HEK293 (cell line): ENCODE data around the gene NOP10.

Source experiments
- CTCF ChIA-PET: fragments of 350-600 bp; formaldehyde crosslinking; extraction: SDS; loops from one replicate; lab custom pipeline; 2021; ENCODE audit warnings: antibody characterized with exemption; lab: Yijun Ruan, JAX
- POLR2A ChIA-PET: fragments of 300-600 bp; formaldehyde crosslinking; extraction: SDS; loops from one replicate; lab custom pipeline; 2020; ENCODE audit warnings: antibody characterized with exemption, inconsistent platforms; lab: Yijun Ruan, JAX
- H3K27ac ChIP-seq: fragments of 200-500 bp; sonication (Bioruptor generic); 2 replicates; pipeline ENCODE4 v1.5.1; 2014; ENCODE audit warnings: low read depth, low read length, control low read depth, inconsistent platforms; ENCODE audit errors: extremely low read depth
- H3K36me3 ChIP-seq, 2 experiments: fragments of 200-500 bp in 1 of 2; sonication (Bioruptor generic) in 1 of 2; 1 replicate in 1 of 2; 2 replicates in 1 of 2; pipeline ENCODE4 v1.5.1; 2014 to 2017; ENCODE audit warnings: inconsistent platforms in 2 of 2, low read length in 2 of 2; ENCODE audit not compliant: control insufficient read depth in 2 of 2, insufficient read depth in 1 of 2
- H3K4me1 ChIP-seq: fragments of 200-500 bp; sonication (Bioruptor generic); 2 replicates; pipeline ENCODE4 v1.5.1; 2014; ENCODE audit warnings: mild to moderate bottlenecking, low read length, inconsistent platforms; ENCODE audit not compliant: control insufficient read depth, insufficient read depth
- H3K4me3 ChIP-seq: 2 replicates; pipeline ENCODE4 v1.5.1; 2011; ENCODE audit warnings: low read depth, mild to moderate bottlenecking, control low read depth, low read length, moderate library complexity
- H3K9me3 ChIP-seq: fragments of 200-500 bp; sonication (Bioruptor generic); 2 replicates; pipeline ENCODE4 v1.5.1; 2014; ENCODE audit warnings: low read depth, low read length, inconsistent platforms; ENCODE audit not compliant: control insufficient read depth, insufficient read depth
- FEZF1 ChIP-seq: fragments of 450-650 bp; formaldehyde crosslinking; IDR thresholded peaks from 2 replicates; pipeline ENCODE4 v1.5.1; 2016; ENCODE audit warnings: missing biosample characterization, missing genetic modification characterization
- TRIM28 ChIP-seq: IDR thresholded peaks from 2 replicates; pipeline ENCODE4 v1.6.1; 2011; ENCODE audit warnings: low read length, control low read depth, borderline replicate concordance
- WT1 ChIP-seq: fragments of 450-650 bp; formaldehyde crosslinking; IDR thresholded peaks from 2 replicates; pipeline ENCODE4 v1.5.1; 2016; ENCODE audit warnings: missing biosample characterization, missing genetic modification characterization
- YY2 ChIP-seq: fragments of 450-650 bp; formaldehyde crosslinking; IDR thresholded peaks from 2 replicates; pipeline ENCODE4 v1.5.1; 2016; ENCODE audit warnings: missing biosample characterization, missing genetic modification characterization
- ZFP69B ChIP-seq: fragments of 450-650 bp; formaldehyde crosslinking; IDR thresholded peaks from 2 replicates; pipeline ENCODE4 v1.5.1; 2016; ENCODE audit warnings: missing biosample characterization, missing genetic modification characterization
- ZNF174 ChIP-seq: fragments of 450-650 bp; formaldehyde crosslinking; IDR thresholded peaks from 2 replicates; pipeline ENCODE4 v1.5.0; 2017; ENCODE audit warnings: missing biosample characterization, mild to moderate bottlenecking, missing genetic modification characterization
- ZNF211 ChIP-seq: fragments of 450-650 bp; formaldehyde crosslinking; IDR thresholded peaks from 2 replicates; pipeline ENCODE4 v1.5.1; 2016; ENCODE audit warnings: low read depth, missing biosample characterization, missing genetic modification characterization
- ZNF214 ChIP-seq: fragments of 450-650 bp; formaldehyde crosslinking; IDR thresholded peaks from 2 replicates; pipeline ENCODE4 v1.5.1; 2017; ENCODE audit warnings: missing biosample characterization, mild to moderate bottlenecking, missing genetic modification characterization, borderline replicate concordance
- ZNF311 ChIP-seq: fragments of 450-650 bp; formaldehyde crosslinking; IDR thresholded peaks from 2 replicates; pipeline ENCODE4 v1.5.1; 2017; ENCODE audit warnings: missing biosample characterization, missing genetic modification characterization, borderline replicate concordance
- ZNF394 ChIP-seq: fragments of 450-650 bp; formaldehyde crosslinking; IDR thresholded peaks from 2 replicates; pipeline ENCODE4 v1.5.1; 2016; ENCODE audit warnings: missing biosample characterization, missing genetic modification characterization, mild to moderate bottlenecking, moderate library complexity, borderline replicate concordance
- ZNF473 ChIP-seq: fragments of 450-650 bp; formaldehyde crosslinking; IDR thresholded peaks from 2 replicates; pipeline ENCODE4 v1.5.1; 2017; ENCODE audit warnings: missing biosample characterization, missing genetic modification characterization
- ZNF48 ChIP-seq: fragments of 450-650 bp; formaldehyde crosslinking; IDR thresholded peaks from 2 replicates; pipeline ENCODE4 v1.5.1; 2016; ENCODE audit warnings: missing biosample characterization, missing genetic modification characterization
- ZNF544 ChIP-seq: fragments of 450-650 bp; formaldehyde crosslinking; IDR thresholded peaks from 2 replicates; pipeline ENCODE4 v1.5.0; 2017; ENCODE audit warnings: missing biosample characterization, missing genetic modification characterization
- ZNF585B ChIP-seq: fragments of 450-650 bp; formaldehyde crosslinking; IDR thresholded peaks from 2 replicates; pipeline ENCODE4 v1.5.1; 2016; ENCODE audit warnings: missing biosample characterization, missing genetic modification characterization
- ZNF621 ChIP-seq: fragments of 450-650 bp; formaldehyde crosslinking; IDR thresholded peaks from 2 replicates; pipeline ENCODE4 v1.5.1; 2017; ENCODE audit warnings: missing biosample characterization, missing genetic modification characterization
- ZNF76 ChIP-seq: fragments of 450-650 bp; formaldehyde crosslinking; IDR thresholded peaks from 2 replicates; pipeline ENCODE4; 2016; ENCODE audit warnings: low read depth, missing biosample characterization, missing genetic modification characterization, borderline replicate concordance
- TF ChIP-seq, protein P1 (sequence below): fragments of 450-650 bp; formaldehyde crosslinking; IDR thresholded peaks from 2 replicates; pipeline ENCODE4 v1.5.1; 2016; ENCODE audit warnings: missing biosample characterization, missing genetic modification characterization, low read depth
- TF ChIP-seq, protein P2 (sequence below): fragments of 450-650 bp; formaldehyde crosslinking; IDR thresholded peaks from 2 replicates; pipeline ENCODE4 v1.5.1; 2016; ENCODE audit warnings: missing biosample characterization, missing genetic modification characterization
- TF ChIP-seq, protein P3 (sequence below): fragments of 450-650 bp; formaldehyde crosslinking; IDR thresholded peaks from 2 replicates; pipeline ENCODE4 v1.5.1; 2016; ENCODE audit warnings: missing biosample characterization, missing genetic modification characterization
- TF ChIP-seq, protein P4 (sequence below): fragments of 450-650 bp; formaldehyde crosslinking; IDR thresholded peaks from 2 replicates; pipeline ENCODE4 v1.5.1; 2016; ENCODE audit warnings: missing biosample characterization, missing genetic modification characterization, borderline replicate concordance

The NOP10 gene

DNA sequence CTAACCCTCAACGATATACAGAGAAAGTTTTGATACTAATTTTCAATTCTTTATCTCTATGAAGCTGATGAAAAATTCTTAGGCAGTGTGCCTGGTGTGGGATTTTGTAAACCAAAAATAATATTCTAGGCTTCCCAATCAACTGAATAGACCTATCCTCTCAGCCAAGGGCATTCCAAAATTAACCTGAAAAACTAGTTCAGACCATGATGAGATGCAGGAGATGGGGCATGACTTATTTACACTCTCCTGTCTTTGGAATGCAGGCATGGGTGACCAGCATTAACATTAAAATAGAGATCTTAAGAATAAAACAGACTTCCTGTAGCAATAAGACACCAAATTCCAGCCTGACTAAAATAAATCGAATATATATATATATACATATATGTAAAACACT lies 31.9 kb upstream of the NOP10 start (continued):
- TF ChIP-seq, protein P1, sequence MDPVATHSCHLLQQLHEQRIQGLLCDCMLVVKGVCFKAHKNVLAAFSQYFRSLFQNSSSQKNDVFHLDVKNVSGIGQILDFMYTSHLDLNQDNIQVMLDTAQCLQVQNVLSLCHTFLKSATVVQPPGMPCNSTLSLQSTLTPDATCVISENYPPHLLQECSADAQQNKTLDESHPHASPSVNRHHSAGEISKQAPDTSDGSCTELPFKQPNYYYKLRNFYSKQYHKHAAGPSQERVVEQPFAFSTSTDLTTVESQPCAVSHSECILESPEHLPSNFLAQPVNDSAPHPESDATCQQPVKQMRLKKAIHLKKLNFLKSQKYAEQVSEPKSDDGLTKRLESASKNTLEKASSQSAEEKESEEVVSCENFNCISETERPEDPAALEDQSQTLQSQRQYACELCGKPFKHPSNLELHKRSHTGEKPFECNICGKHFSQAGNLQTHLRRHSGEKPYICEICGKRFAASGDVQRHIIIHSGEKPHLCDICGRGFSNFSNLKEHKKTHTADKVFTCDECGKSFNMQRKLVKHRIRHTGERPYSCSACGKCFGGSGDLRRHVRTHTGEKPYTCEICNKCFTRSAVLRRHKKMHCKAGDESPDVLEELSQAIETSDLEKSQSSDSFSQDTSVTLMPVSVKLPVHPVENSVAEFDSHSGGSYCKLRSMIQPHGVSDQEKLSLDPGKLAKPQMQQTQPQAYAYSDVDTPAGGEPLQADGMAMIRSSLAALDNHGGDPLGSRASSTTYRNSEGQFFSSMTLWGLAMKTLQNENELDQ (tag by site-specific recombination), result no peak
- TF ChIP-seq, protein P2, sequence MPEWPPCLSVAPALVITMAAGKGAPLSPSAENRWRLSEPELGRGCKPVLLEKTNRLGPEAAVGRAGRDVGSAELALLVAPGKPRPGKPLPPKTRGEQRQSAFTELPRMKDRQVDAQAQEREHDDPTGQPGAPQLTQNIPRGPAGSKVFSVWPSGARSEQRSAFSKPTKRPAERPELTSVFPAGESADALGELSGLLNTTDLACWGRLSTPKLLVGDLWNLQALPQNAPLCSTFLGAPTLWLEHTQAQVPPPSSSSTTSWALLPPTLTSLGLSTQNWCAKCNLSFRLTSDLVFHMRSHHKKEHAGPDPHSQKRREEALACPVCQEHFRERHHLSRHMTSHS, result no peak
- TF ChIP-seq ZNF76 (tag by site-specific recombination) (no peak), ZNF394 (tag by site-specific recombination) (no peak), ZNF174 (tag by site-specific recombination) (no peak)
- TF ChIP-seq, all 188 proteins: peak for 0

DNA sequence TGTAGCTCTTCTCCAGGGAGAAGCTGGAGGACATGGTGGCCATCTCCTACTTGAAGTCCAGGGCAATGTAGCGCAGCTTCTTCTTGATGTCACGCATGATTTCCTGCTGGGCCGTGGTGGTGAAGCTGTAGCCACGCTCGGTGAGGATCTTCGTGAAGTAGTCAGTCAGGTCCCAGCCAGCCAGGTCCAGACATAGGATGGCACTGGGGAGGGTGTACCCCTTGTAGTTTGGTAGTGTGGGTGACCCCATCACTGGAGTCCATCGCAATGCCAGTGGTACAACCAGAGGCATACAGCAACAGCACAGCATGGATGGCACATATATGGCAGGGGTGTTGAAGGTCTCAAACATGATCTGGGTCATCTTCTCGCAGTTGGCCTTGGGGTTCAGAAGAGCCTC lies 31.0 kb upstream of the NOP10 start:
- no peaks in the 10 kb centered on the region for H3K9me3 ChIP-seq
- H3K36me3 ChIP-seq, result no peaks in the 10 kb centered on the region
- TF ChIP-seq, protein P3, sequence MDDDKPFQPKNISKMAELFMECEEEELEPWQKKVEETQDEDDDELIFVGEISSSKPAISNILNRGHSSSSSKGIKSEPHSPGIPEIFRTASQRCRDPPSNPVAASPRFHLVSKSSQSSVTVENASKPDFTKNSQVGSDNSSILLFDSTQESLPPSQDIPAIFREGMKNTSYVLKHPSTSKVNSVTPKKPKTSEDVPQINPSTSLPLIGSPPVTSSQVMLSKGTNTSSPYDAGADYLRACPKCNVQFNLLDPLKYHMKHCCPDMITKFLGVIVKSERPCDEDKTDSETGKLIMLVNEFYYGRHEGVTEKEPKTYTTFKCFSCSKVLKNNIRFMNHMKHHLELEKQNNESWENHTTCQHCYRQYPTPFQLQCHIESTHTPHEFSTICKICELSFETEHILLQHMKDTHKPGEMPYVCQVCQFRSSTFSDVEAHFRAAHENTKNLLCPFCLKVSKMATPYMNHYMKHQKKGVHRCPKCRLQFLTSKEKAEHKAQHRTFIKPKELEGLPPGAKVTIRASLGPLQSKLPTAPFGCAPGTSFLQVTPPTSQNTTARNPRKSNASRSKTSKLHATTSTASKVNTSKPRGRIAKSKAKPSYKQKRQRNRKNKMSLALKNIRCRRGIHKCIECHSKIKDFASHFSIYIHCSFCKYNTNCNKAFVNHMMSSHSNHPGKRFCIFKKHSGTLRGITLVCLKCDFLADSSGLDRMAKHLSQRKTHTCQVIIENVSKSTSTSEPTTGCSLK (tag by site-specific recombination), result no peak
- TF ChIP-seq ZNF621 (tag by site-specific recombination) (no peak), ZNF48 (tag by site-specific recombination) (no peak), ZFP69B (tag by site-specific recombination) (no peak), ZNF214 (tag by site-specific recombination) (no peak), YY2 (tag by site-specific recombination) (no peak), FEZF1 (tag by site-specific recombination) (no peak), TRIM28 (no peak), ZNF544 (tag by site-specific recombination) (no peak), ZNF473 (tag by site-specific recombination) (no peak), WT1 (tag by site-specific recombination) (no peak), ZNF311 (tag by site-specific recombination) (no peak), ZNF585B (no peak), ZNF211 (tag by site-specific recombination) (no peak)
- TF ChIP-seq, protein P4, sequence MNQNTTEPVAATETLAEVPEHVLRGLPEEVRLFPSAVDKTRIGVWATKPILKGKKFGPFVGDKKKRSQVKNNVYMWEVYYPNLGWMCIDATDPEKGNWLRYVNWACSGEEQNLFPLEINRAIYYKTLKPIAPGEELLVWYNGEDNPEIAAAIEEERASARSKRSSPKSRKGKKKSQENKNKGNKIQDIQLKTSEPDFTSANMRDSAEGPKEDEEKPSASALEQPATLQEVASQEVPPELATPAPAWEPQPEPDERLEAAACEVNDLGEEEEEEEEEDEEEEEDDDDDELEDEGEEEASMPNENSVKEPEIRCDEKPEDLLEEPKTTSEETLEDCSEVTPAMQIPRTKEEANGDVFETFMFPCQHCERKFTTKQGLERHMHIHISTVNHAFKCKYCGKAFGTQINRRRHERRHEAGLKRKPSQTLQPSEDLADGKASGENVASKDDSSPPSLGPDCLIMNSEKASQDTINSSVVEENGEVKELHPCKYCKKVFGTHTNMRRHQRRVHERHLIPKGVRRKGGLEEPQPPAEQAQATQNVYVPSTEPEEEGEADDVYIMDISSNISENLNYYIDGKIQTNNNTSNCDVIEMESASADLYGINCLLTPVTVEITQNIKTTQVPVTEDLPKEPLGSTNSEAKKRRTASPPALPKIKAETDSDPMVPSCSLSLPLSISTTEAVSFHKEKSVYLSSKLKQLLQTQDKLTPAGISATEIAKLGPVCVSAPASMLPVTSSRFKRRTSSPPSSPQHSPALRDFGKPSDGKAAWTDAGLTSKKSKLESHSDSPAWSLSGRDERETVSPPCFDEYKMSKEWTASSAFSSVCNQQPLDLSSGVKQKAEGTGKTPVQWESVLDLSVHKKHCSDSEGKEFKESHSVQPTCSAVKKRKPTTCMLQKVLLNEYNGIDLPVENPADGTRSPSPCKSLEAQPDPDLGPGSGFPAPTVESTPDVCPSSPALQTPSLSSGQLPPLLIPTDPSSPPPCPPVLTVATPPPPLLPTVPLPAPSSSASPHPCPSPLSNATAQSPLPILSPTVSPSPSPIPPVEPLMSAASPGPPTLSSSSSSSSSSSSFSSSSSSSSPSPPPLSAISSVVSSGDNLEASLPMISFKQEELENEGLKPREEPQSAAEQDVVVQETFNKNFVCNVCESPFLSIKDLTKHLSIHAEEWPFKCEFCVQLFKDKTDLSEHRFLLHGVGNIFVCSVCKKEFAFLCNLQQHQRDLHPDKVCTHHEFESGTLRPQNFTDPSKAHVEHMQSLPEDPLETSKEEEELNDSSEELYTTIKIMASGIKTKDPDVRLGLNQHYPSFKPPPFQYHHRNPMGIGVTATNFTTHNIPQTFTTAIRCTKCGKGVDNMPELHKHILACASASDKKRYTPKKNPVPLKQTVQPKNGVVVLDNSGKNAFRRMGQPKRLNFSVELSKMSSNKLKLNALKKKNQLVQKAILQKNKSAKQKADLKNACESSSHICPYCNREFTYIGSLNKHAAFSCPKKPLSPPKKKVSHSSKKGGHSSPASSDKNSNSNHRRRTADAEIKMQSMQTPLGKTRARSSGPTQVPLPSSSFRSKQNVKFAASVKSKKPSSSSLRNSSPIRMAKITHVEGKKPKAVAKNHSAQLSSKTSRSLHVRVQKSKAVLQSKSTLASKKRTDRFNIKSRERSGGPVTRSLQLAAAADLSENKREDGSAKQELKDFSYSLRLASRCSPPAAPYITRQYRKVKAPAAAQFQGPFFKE (tag by site-specific recombination), result no peak
- TF ChIP-seq, protein P1 (tag by site-specific recombination), result no peak
- H3K27ac ChIP-seq, result no peak overlapping the region
- H3K4me3 ChIP-seq, result no peak overlapping the region
- POLR2A ChIA-PET, result no interaction called here
- CTCF ChIA-PET, result no interaction called here
- no peaks in the 10 kb centered on the region for H3K4me1 ChIP-seq
